HG02970 (cell line): ENCODE results near the gene WDR54.
"Not testable (repeated sequence)": the region's sequence is repeated elsewhere in the genome, so short reads cannot be mapped to it uniquely, and the experiment has no call there.

Source experiments
- ATAC-seq: cut with Tn5 transposase; IDR thresholded peaks from one replicate; pipeline ENCODE4 v1.9.1; 2021; ENCODE audit warnings: mild to moderate bottlenecking, moderate library complexity, moderate number of reproducible peaks; ENCODE audit not compliant: unreplicated experiment, low FRiP score

WDR54 gene

GRCh38 chr2:74427551-74427950 lies 6.0 kb downstream of the WDR54 start:
- no peak for ATAC-seq

GRCh38 chr2:74428675-74429074 lies 7.1 kb downstream of the WDR54 start:
- ATAC-seq = no peak

GRCh38 chr2:74429487-74430451 lies 8.2 kb downstream of the WDR54 start:
- no peak for ATAC-seq

- ATAC-seq = no peak
These were observed 9.0 kb downstream of the WDR54 start for GRCh38 chr2:74430502-74430901.

GRCh38 chr2:74436111-74436805 lies 14.7 kb downstream of the WDR54 start:
- ATAC-seq = no peak

GRCh38 chr2:74436848-74437695 lies 15.5 kb downstream of the WDR54 start:
- no peak for ATAC-seq

GRCh38 chr2:74438248-74438647 lies 16.7 kb downstream of the WDR54 start:
- ATAC-seq = no peak

- no peak for ATAC-seq
These were observed 17.8 kb downstream of the WDR54 start for GRCh38 chr2:74439373-74439772.

GRCh38 chr2:74439803-74440377 lies 18.4 kb downstream of the WDR54 start:
- ATAC-seq = no peak

GRCh38 chr2:74440378-74441169 lies 19.0 kb downstream of the WDR54 start:
- peak; percentile 53 for ATAC-seq

- no peak for ATAC-seq
These were observed 19.7 kb downstream of the WDR54 start for GRCh38 chr2:74441170-74441689.

- ATAC-seq = no peak
These were observed 20.4 kb downstream of the WDR54 start, which contains the start of gene RTKN for GRCh38 chr2:74441690-74442482. Gene RTKN (minus strand): TSS chr2:74441937. CDS start chr2:74441816, 121 bp downstream.

- not testable (repeated sequence) for ATAC-seq
These were observed 21.2 kb downstream of the WDR54 start for GRCh38 chr2:74442483-74443297.

GRCh38 chr2:74444498-74445318 lies 23.2 kb downstream of the WDR54 start:
- ATAC-seq = no peak

GRCh38 chr2:74447230-74447999 lies 25.9 kb downstream of the WDR54 start:
- ATAC-seq = no peak

GRCh38 chr2:74448771-74449170 lies 27.2 kb downstream of the WDR54 start:
- ATAC-seq = no peak
